H1 (cell line): ENCODE results near the gene ALPL. TPM values are rescaled to one million over a fixed set of nuclear protein-coding genes. Genes with fewer than 3 reads are reported as not detected.

Experiments used
- EGR1 ChIP-seq: IDR thresholded peaks from 2 replicates; pipeline ENCODE4 v1.6.1; 2011; ENCODE audit warnings: low read depth, low read length, borderline replicate concordance
- SP2 ChIP-seq: IDR thresholded peaks from 2 replicates; pipeline ENCODE4 v1.6.1; 2012; ENCODE audit warnings: mild to moderate bottlenecking, low read length, inconsistent platforms
- TCF12 ChIP-seq: IDR thresholded peaks from 2 replicates; pipeline ENCODE4 v1.6.1; 2011; ENCODE audit warnings: low read depth, mild to moderate bottlenecking, low read length
- polyA plus RNA-seq, 7 experiments: library from polyadenylated mRNA; depleted of rRNA in 3 of 7; stranded (reverse) in 5 of 7; unstranded in 2 of 7; fragments of >200 nt in 5 of 7; fragments of 200-250 nt in 2 of 7; gene quantifications; 1 replicate in 5 of 7; 2 replicates in 1 of 7; 4 replicates in 1 of 7; pipeline versions ENCODE4 v1.2.1 to v1.2.3, GENCODE V29; 2011 to 2013; ENCODE audit warnings: missing spikeins in 2 of 7, mixed read lengths in 2 of 7
- total RNA-seq: library from RNA; stranded (reverse); fragmentation: NEBNext Ultra II Directional; extraction: Animal tissue kit (Norgen Biotek cat#: 25700); gene quantifications from 2 replicates; pipeline ENCODE4 v1.2.1, GENCODE V29; 2021

Gene ALPL
- total and polyA plus RNA-seq, 2 of the 8 experiments (the other 6 are each of a cell fraction or from before 2014, with no cell fraction given), result 175 to 362 TPM

GRCh38 chr1:21489146-21489545 is 20.1 kb upstream of the ALPL start (continued):
- TF ChIP-seq EGR1 (no peak), TCF12 (no peak), SP2 (no peak)
- TF ChIP-seq, all 59 proteins: peak for 0
